HepG2 (cell line): ENCODE results near the gene GALNT12.

ENCODE experiments used
- GTF2F1 ChIP-seq: fragments of 150-350 bp; IDR thresholded peaks from 2 replicates; pipeline ENCODE4 v1.6.1; 2014; ENCODE audit warnings: low read length
- KLF9 ChIP-seq: IDR thresholded peaks from 2 replicates; pipeline ENCODE4 v1.6.1; 2016; ENCODE audit warnings: low read depth
- PRPF4 ChIP-seq: fragments of 200-400 bp; formaldehyde crosslinking; IDR thresholded peaks from 2 replicates; pipeline ENCODE4 v1.6.1; 2016; ENCODE audit warnings: low read length, low read depth; ENCODE audit not compliant: poor library complexity, severe bottlenecking
- RAD21 ChIP-seq: fragments of 450-650 bp; formaldehyde crosslinking; IDR thresholded peaks from 2 replicates; pipeline ENCODE4 v1.5.0; 2020; ENCODE audit warnings: mild to moderate bottlenecking
- RARG ChIP-seq: sonication (generic); formaldehyde crosslinking; IDR thresholded peaks from 2 replicates; pipeline ENCODE4 v1.4.0; 2020; ENCODE audit warnings: low read depth, mild to moderate bottlenecking, missing genetic modification reagents
- RELA ChIP-seq: sonication (generic); formaldehyde crosslinking; IDR thresholded peaks from 2 replicates; pipeline ENCODE4 v1.4.0; 2020; ENCODE audit warnings: missing genetic modification reagents
- ZFP41 ChIP-seq: sonication (generic); formaldehyde crosslinking; IDR thresholded peaks from 2 replicates; pipeline ENCODE4 v1.4.0; 2020; ENCODE audit warnings: mild to moderate bottlenecking, missing genetic modification reagents, borderline replicate concordance
- TF ChIP-seq, protein P1 (sequence below): sonication (generic); formaldehyde crosslinking; IDR thresholded peaks from 2 replicates; pipeline ENCODE4 v1.8.1; 2023; ENCODE audit warnings: missing genetic modification reagents, inconsistent platforms, borderline replicate concordance
- TF ChIP-seq, protein P2 (sequence below): sonication (generic); formaldehyde crosslinking; IDR thresholded peaks from 2 replicates; pipeline ENCODE4 v1.8.0; 2022; ENCODE audit warnings: mild to moderate bottlenecking, missing genetic modification reagents
- TF ChIP-seq, protein P3 (sequence below): IDR thresholded peaks from 2 replicates; pipeline ENCODE4 v1.6.1; 2016; ENCODE audit warnings: low read depth, control low read depth
- TF ChIP-seq, protein P4 (sequence below): sonication (generic); formaldehyde crosslinking; IDR thresholded peaks from 2 replicates; pipeline ENCODE4 v1.8.0; 2022; ENCODE audit warnings: low read depth, missing genetic modification reagents

DNA sequence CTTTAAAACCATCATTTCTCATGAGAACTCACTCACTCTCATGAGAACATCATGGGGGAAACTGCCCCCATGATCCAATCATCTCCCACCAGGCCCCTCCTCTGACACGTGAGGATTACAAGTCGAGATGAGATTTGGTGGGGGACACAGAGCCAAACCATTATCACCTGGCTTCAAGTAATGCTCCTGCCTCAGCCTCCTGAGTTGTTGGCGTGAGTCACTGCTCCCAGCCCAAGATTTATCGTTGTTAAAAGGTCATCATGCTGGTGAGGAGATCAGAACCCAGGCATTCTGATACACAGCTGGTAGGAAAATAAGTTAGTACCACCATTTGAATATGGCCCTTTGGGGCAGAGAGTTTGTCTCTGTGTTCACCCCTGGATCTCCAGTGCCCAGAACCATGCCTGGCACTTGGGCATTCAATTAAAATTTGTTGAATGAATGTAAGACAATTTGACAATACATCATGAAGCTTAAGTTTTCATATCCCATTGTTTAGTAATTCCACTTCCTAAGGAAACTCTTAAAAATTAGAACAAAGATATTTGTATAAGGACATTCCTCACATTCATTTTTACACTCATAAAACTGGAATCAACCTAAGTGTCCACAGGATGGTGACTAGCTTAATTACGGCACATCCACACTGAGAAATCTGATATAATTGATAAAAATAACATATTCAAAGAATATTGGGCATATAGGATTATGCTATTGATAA lies 78.3 kb downstream of the GALNT12 start:
- TF ChIP-seq RAD21 = no peak
- TF ChIP-seq, protein P1, sequence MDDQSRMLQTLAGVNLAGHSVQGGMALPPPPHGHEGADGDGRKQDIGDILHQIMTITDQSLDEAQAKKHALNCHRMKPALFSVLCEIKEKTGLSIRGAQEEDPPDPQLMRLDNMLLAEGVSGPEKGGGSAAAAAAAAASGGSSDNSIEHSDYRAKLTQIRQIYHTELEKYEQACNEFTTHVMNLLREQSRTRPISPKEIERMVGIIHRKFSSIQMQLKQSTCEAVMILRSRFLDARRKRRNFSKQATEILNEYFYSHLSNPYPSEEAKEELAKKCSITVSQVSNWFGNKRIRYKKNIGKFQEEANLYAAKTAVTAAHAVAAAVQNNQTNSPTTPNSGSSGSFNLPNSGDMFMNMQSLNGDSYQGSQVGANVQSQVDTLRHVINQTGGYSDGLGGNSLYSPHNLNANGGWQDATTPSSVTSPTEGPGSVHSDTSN (CRISPR knock-in tag) = no peak
- TF ChIP-seq, protein P2, sequence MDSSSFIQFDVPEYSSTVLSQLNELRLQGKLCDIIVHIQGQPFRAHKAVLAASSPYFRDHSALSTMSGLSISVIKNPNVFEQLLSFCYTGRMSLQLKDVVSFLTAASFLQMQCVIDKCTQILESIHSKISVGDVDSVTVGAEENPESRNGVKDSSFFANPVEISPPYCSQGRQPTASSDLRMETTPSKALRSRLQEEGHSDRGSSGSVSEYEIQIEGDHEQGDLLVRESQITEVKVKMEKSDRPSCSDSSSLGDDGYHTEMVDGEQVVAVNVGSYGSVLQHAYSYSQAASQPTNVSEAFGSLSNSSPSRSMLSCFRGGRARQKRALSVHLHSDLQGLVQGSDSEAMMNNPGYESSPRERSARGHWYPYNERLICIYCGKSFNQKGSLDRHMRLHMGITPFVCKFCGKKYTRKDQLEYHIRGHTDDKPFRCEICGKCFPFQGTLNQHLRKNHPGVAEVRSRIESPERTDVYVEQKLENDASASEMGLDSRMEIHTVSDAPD (CRISPR knock-in tag) = no peak
- TF ChIP-seq, protein P3, sequence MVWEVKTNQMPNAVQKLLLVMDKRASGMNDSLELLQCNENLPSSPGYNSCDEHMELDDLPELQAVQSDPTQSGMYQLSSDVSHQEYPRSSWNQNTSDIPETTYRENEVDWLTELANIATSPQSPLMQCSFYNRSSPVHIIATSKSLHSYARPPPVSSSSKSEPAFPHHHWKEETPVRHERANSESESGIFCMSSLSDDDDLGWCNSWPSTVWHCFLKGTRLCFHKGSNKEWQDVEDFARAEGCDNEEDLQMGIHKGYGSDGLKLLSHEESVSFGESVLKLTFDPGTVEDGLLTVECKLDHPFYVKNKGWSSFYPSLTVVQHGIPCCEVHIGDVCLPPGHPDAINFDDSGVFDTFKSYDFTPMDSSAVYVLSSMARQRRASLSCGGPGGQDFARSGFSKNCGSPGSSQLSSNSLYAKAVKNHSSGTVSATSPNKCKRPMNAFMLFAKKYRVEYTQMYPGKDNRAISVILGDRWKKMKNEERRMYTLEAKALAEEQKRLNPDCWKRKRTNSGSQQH (CRISPR knock-in tag) = no peak
- TF ChIP-seq GTF2F1 = no peak
- TF ChIP-seq KLF9 (CRISPR knock-in tag) = no peak
- no peak for TF ChIP-seq RARG (CRISPR knock-in tag)
- TF ChIP-seq PRPF4 = no peak
- no peak for TF ChIP-seq RELA (CRISPR knock-in tag)
- TF ChIP-seq ZFP41 (CRISPR knock-in tag) = no peak
- TF ChIP-seq, protein P4, sequence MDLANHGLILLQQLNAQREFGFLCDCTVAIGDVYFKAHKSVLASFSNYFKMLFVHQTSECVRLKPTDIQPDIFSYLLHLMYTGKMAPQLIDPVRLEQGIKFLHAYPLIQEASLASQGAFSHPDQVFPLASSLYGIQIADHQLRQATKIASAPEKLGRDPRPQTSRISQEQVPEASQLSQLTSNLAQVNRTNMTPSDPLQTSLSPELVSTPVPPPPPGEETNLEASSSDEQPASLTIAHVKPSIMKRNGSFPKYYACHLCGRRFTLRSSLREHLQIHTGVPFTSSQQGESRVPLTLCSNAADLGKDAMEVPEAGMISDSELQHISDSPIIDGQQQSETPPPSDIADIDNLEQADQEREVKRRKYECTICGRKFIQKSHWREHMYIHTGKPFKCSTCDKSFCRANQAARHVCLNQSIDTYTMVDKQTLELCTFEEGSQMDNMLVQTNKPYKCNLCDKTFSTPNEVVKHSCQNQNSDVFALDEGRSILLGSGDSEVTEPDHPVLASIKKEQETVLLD (CRISPR knock-in tag) = no peak
